Spleen (tissue), 11 donors: Measurements from ENCODE around the gene F2RL3. TPM values are rescaled to one million over a fixed set of nuclear protein-coding genes. Genes with fewer than 3 reads are reported as not detected.

Experiments
- DNase-seq: peaks from one replicate; pipeline ENCODE4 v3.0.0-alpha.2; 2020
- H3K27ac ChIP-seq, 8 donors: fragments of 200-600 bp; sonication (generic) in 7 of 8; 1 replicate in 4 of 8; 2 replicates in 4 of 8; pipeline versions ENCODE4 v1.5.0 to v1.8.0; 2016 to 2021; ENCODE audit warnings: inconsistent platforms in 4 of 8, mild to moderate bottlenecking in 4 of 8, moderate library complexity in 1 of 8
- H3K27me3 ChIP-seq, 7 donors: fragments of 200-600 bp; sonication (generic) in 6 of 7; replicated peaks in 1 of 7; 1 replicate in 4 of 7; 2 replicates in 3 of 7; pipeline versions ENCODE4 v1.5.0 to v1.8.0; 2016 to 2021; ENCODE audit warnings: inconsistent platforms in 3 of 7, mild to moderate bottlenecking in 1 of 7
- H3K36me3 ChIP-seq, 6 donors: fragments of 200-600 bp; sonication (generic) in 5 of 6; 1 replicate in 4 of 6; 2 replicates in 2 of 6; pipeline versions ENCODE4 v1.5.0 to v1.8.0; 2016 to 2021; ENCODE audit warnings: inconsistent platforms in 2 of 6
- H3K4me1 ChIP-seq, 6 donors: fragments of 200-600 bp; sonication (generic) in 5 of 6; 1 replicate in 3 of 6; 2 replicates in 3 of 6; pipeline versions ENCODE4 v1.5.0 to v1.8.0; 2016 to 2021; ENCODE audit warnings: inconsistent platforms in 3 of 6
- H3K4me3 ChIP-seq, 8 donors: fragments of 200-600 bp; sonication (generic) in 7 of 8; 1 replicate in 4 of 8; 2 replicates in 4 of 8; pipeline versions ENCODE4 v1.5.0 to v1.8.0; 2016 to 2021; ENCODE audit warnings: inconsistent platforms in 4 of 8, mild to moderate bottlenecking in 4 of 8, moderate library complexity in 2 of 8
- H3K9me3 ChIP-seq, 8 donors: fragments of 200-600 bp; sonication (generic) in 7 of 8; 1 replicate in 4 of 8; 2 replicates in 4 of 8; pipeline versions ENCODE4 v1.5.0 to v1.8.0; 2016 to 2021; ENCODE audit warnings: inconsistent platforms in 4 of 8
- POLR2A ChIP-seq, 3 donors: fragments of 450-650 bp; IDR thresholded peaks; one replicate each; pipeline ENCODE4 v1.5.1; 2017; ENCODE audit warnings: antibody characterized with exemption in 3 of 3, mild to moderate bottlenecking in 1 of 3
- POLR2AphosphoS5 ChIP-seq, 3 donors: sonication (generic); formaldehyde crosslinking; IDR thresholded peaks; one replicate each; pipeline ENCODE4 v1.5.1; 2017; ENCODE audit warnings: antibody characterized with exemption in 3 of 3
- WGBS, 5 donors: extraction: QIAGEN DNeasy Blood & Tissue Kit in 3 of 5; methylation state at CpG; one replicate each; pipeline versions ENCODE4 v1.1.5 to v1.1.7; 2013 to 2018; 5-methylcytosine and 5-hydroxymethylcytosine counted together
- intact Hi-C: fragments of 100-400 bp; cut with DNase I; formaldehyde crosslinking; loops from one replicate; pipeline ENCODE4 v1.15.0; 2023; ENCODE audit warnings: low total_unique reads
- polyA plus RNA-seq, 3 donors: library from polyadenylated mRNA; stranded (reverse); fragments of 200-250 nt; gene quantifications; one replicate each; pipeline ENCODE4 v1.2.1, GENCODE V29; 2013
- total RNA-seq, 7 donors: library from RNA; depleted of rRNA in 3 of 7; stranded (reverse); fragments of >200 nt in 3 of 7; fragmentation: NEBNext Ultra II Directional in 4 of 7; extraction: Animal tissue kit (Norgen Biotek cat#: 25700) in 4 of 7; gene quantifications; one replicate each; pipeline versions ENCODE4 v1.1.0 to v1.2.1, GENCODE V29; 2016 to 2021
- TF ChIP-seq, protein P1 (sequence below), 11 experiments: fragments of 200-600 bp in 7 of 11; fragments of 450-650 bp in 4 of 11; sonication (generic) in 4 of 11; IDR thresholded peaks in 8 of 11; conservative IDR thresholded peaks in 3 of 11; 1 replicate in 7 of 11; 2 replicates in 4 of 11; pipeline versions ENCODE4 v1.4.0 to v1.8.0; 2016 to 2021; ENCODE audit warnings: antibody characterized with exemption in 11 of 11, inconsistent platforms in 4 of 11, mild to moderate bottlenecking in 1 of 11
- donor health status: healthy with polysubstance abuse.
- donor health status: DM: no; HTN: no; CAD: no; lungs with moderate emphysema.
- donor health status: DM: no; HTN: no; CAD: no.
- donor health status: Bipolar disorder and iron deficiency.
- donor health status: healthy.
- donor health status: DM: no; HTN: no; CAD: no.
- donor health status: DM: yes; HTN: yes; CAD: no.

The F2RL3 gene
- total and polyA plus RNA-seq, 10 donors = 0.48 to 5.4 (median 1.8) TPM

GRCh38 chr19:16903347-16903746 is 14.5 kb downstream of the F2RL3 start:
- Histone ChIP-seq H3K27ac (no peak overlapping the region), H3K36me3 (no peaks in the 10 kb centered on the region), H3K4me3 (no peak overlapping the region), H3K27me3 (peaks cover 0 to 4% (median 0%) of the 10 kb centered on the region in 7 donors), H3K9me3 (no peaks in the 10 kb centered on the region), H3K4me1 (peaks cover 0 to 16% (median 8%) of the 10 kb centered on the region in 6 donors)
- intact Hi-C loops = loop anchor here (10.0 kb wide), 1 partner anchor 129 kb away; no protein-coding TSS in a partner anchor
- TF ChIP-seq POLR2AphosphoS5 (IDR thresholded peaks at IDR 0.05) (no peak), POLR2A (IDR thresholded peaks at IDR 0.05) (no peak)
- TF ChIP-seq, protein P1, sequence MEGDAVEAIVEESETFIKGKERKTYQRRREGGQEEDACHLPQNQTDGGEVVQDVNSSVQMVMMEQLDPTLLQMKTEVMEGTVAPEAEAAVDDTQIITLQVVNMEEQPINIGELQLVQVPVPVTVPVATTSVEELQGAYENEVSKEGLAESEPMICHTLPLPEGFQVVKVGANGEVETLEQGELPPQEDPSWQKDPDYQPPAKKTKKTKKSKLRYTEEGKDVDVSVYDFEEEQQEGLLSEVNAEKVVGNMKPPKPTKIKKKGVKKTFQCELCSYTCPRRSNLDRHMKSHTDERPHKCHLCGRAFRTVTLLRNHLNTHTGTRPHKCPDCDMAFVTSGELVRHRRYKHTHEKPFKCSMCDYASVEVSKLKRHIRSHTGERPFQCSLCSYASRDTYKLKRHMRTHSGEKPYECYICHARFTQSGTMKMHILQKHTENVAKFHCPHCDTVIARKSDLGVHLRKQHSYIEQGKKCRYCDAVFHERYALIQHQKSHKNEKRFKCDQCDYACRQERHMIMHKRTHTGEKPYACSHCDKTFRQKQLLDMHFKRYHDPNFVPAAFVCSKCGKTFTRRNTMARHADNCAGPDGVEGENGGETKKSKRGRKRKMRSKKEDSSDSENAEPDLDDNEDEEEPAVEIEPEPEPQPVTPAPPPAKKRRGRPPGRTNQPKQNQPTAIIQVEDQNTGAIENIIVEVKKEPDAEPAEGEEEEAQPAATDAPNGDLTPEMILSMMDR (IDR thresholded peaks at IDR 0.05 in 8 of 11, conservative IDR thresholded peaks at IDR 0.05 in 3 of 11) = no peak
- WGBS, 5 donors = 83 to 92% (median 86%) methylated on average over 7 of the region's 7 CpGs
- DNase-seq = no peak

GRCh38 chr19:16904599-16904998 is 15.8 kb downstream of the F2RL3 start:
- H3K4me1 ChIP-seq = peaks cover 0 to 6% (median 2%) of the 10 kb centered on the region in 6 donors
- TF ChIP-seq, protein P1 (IDR thresholded peaks at IDR 0.05 in 8 of 11, conservative IDR thresholded peaks at IDR 0.05 in 3 of 11) = no peak
- TF ChIP-seq POLR2A (IDR thresholded peaks at IDR 0.05) = no peak
- TF ChIP-seq POLR2AphosphoS5 (IDR thresholded peaks at IDR 0.05) = no peak
- no peak overlapping the region for H3K27ac ChIP-seq
- H3K9me3 ChIP-seq = no peaks in the 10 kb centered on the region
- intact Hi-C loops = loop anchor here (10.0 kb wide), 1 partner anchor 130 kb away; no protein-coding TSS in a partner anchor
- no peaks in the 10 kb centered on the region for H3K36me3 ChIP-seq
- H3K27me3 ChIP-seq = no peaks in the 10 kb centered on the region
- DNase-seq = no peak
- 50 to 83% (median 73%) methylated on average over 5 of the region's 5 CpGs for WGBS, 5 donors
- no peak overlapping the region for H3K4me3 ChIP-seq

- Histone ChIP-seq H3K9me3 (peaks cover 6 to 33% (median 28%) of the 10 kb centered on the region in 8 donors), H3K27me3 (no peaks in the 10 kb centered on the region), H3K4me3 (no peak overlapping the region), H3K4me1 (no peaks in the 10 kb centered on the region), H3K36me3 (no peaks in the 10 kb centered on the region), H3K27ac (no peak overlapping the region)
- WGBS, 5 donors = 72 to 87% (median 84%) methylated on average over 12 of the region's 12 CpGs
- TF ChIP-seq POLR2AphosphoS5 (IDR thresholded peaks at IDR 0.05) = no peak
- TF ChIP-seq, protein P1 (IDR thresholded peaks at IDR 0.05 in 8 of 11, conservative IDR thresholded peaks at IDR 0.05 in 3 of 11) = no peak
- TF ChIP-seq POLR2A (IDR thresholded peaks at IDR 0.05) = no peak
- no peak for DNase-seq
- intact Hi-C loops = loop anchor here (10.0 kb wide), 1 partner anchor 134 kb away; no protein-coding TSS in a partner anchor
These were observed 20.0 kb downstream of the F2RL3 start for GRCh38 chr19:16908759-16909158.

GRCh38 chr19:16911046-16911445 is 22.2 kb downstream of the F2RL3 start:
- no peak overlapping the region for H3K27ac ChIP-seq

More at GRCh38 chr19:16911046-16911445, 22.2 kb downstream of the F2RL3 start:
- 79 to 90% (median 84%) methylated on average over 7 of the region's 7 CpGs for WGBS, 5 donors
- peaks cover 6 to 51% (median 46%) of the 10 kb centered on the region in 8 donors for H3K9me3 ChIP-seq
- TF ChIP-seq, protein P1 (IDR thresholded peaks at IDR 0.05 in 8 of 11, conservative IDR thresholded peaks at IDR 0.05 in 3 of 11) = no peak
- TF ChIP-seq POLR2AphosphoS5 (IDR thresholded peaks at IDR 0.05) (no peak), POLR2A (IDR thresholded peaks at IDR 0.05) (no peak)
- no peak for DNase-seq
- intact Hi-C loops = no loop called here
- H3K36me3 ChIP-seq = no peaks in the 10 kb centered on the region
- H3K27me3 ChIP-seq = peaks cover 0 to 3% (median 0%) of the 10 kb centered on the region in 7 donors
- no peak overlapping the region for H3K4me3 ChIP-seq
- no peaks in the 10 kb centered on the region for H3K4me1 ChIP-seq
